T-helper 1 cell treated with Interleukin-12 subunit alpha and Interleukin-12 subunit beta and Interleukin-4 antibody, amounts not matched to agents 30 μg/mL and 1 μg/mL, for 36 hours (primary cell): Measurements from ENCODE around the gene WFDC12.
"Not testable (repeated sequence)": the region's sequence is repeated elsewhere in the genome, so short reads cannot be mapped to it uniquely, and the experiment has no call there.

ENCODE experiments used
- H3K27ac Mint-ChIP-seq: one replicate; pipeline ENCODE4 v1.8.0; 2021; ENCODE audit warnings: mild to moderate bottlenecking, mixed read lengths
- H3K27me3 Mint-ChIP-seq: one replicate; pipeline ENCODE4 v1.8.0; 2021; ENCODE audit warnings: low read depth, mixed read lengths
- H3K36me3 Mint-ChIP-seq: one replicate; pipeline ENCODE4 v1.8.0; 2021; ENCODE audit warnings: low read depth, mixed read lengths
- H3K4me1 Mint-ChIP-seq: one replicate; pipeline ENCODE4 v1.8.0; 2021; ENCODE audit warnings: low read depth, mixed read lengths
- H3K4me3 Mint-ChIP-seq: one replicate; pipeline ENCODE4 v1.8.0; 2021; ENCODE audit warnings: mild to moderate bottlenecking, moderate library complexity, mixed read lengths
- H3K9me3 Mint-ChIP-seq: one replicate; pipeline ENCODE4 v1.8.0; 2021; ENCODE audit warnings: mixed read lengths

The WFDC12 gene

GRCh38 chr20:45124365-45124764, at the start of gene WFDC12:
TSS of gene WFDC12 (minus strand) at chr20:45124465. CDS start at chr20:45124447, 18 bp downstream.
- H3K27ac Mint-ChIP-seq, result no peak within 1 kb of the TSS
- no peaks in the 10 kb centered on the region for H3K9me3 Mint-ChIP-seq
- H3K27me3 Mint-ChIP-seq, result peaks cover 51% of the 10 kb centered on the region
- H3K36me3 Mint-ChIP-seq, result no peaks in the 10 kb centered on the region
- no peak within 1 kb of the TSS for H3K4me3 Mint-ChIP-seq
- H3K4me1 Mint-ChIP-seq, result no peaks in the 10 kb centered on the region

- H3K4me1 Mint-ChIP-seq, result no peaks in the 10 kb centered on the region
- no peaks in the 10 kb centered on the region for H3K36me3 Mint-ChIP-seq
- H3K27ac Mint-ChIP-seq, result no peak overlapping the region
- peaks cover 20% of the 10 kb centered on the region for H3K27me3 Mint-ChIP-seq
- H3K9me3 Mint-ChIP-seq, result no peaks in the 10 kb centered on the region
- no peak overlapping the region for H3K4me3 Mint-ChIP-seq
Observed at GRCh38 chr20:45173522-45173921, 49.3 kb upstream of the WFDC12 start.

- H3K9me3 Mint-ChIP-seq, result peaks cover 30% of the 10 kb centered on the region
- H3K4me3 Mint-ChIP-seq, result no peak overlapping the region
- peaks cover 43% of the 10 kb centered on the region for H3K27me3 Mint-ChIP-seq
- H3K36me3 Mint-ChIP-seq, result no peaks in the 10 kb centered on the region
- H3K4me1 Mint-ChIP-seq, result no peaks in the 10 kb centered on the region
- H3K27ac Mint-ChIP-seq, result no peak overlapping the region
Observed at GRCh38 chr20:45164906-45165305, 40.6 kb upstream of the WFDC12 start.

- H3K4me1 Mint-ChIP-seq, result no peaks in the 10 kb centered on the region
- peaks cover 52% of the 10 kb centered on the region for H3K27me3 Mint-ChIP-seq
- no peak overlapping the region for H3K4me3 Mint-ChIP-seq
- no peak overlapping the region for H3K27ac Mint-ChIP-seq
- peaks cover 39% of the 10 kb centered on the region for H3K9me3 Mint-ChIP-seq
- H3K36me3 Mint-ChIP-seq, result no peaks in the 10 kb centered on the region
Observed at GRCh38 chr20:45163083-45163803, 39.0 kb upstream of the WFDC12 start.

GRCh38 chr20:45157962-45158361, 33.7 kb upstream of the WFDC12 start:
- Mint-ChIP-seq H3K36me3 (no peaks in the 10 kb centered on the region), H3K27ac (no peak overlapping the region), H3K4me1 (no peaks in the 10 kb centered on the region), H3K27me3 (peaks cover 29% of the 10 kb centered on the region), H3K9me3 (peaks cover 24% of the 10 kb centered on the region), H3K4me3 (no peak overlapping the region)

- no peak overlapping the region for H3K4me3 Mint-ChIP-seq
- no peaks in the 10 kb centered on the region for H3K4me1 Mint-ChIP-seq
- H3K9me3 Mint-ChIP-seq, result peaks cover 13% of the 10 kb centered on the region
- H3K36me3 Mint-ChIP-seq, result no peaks in the 10 kb centered on the region
- H3K27me3 Mint-ChIP-seq, result peaks cover 32% of the 10 kb centered on the region
- H3K27ac Mint-ChIP-seq, result no peak overlapping the region
Observed at GRCh38 chr20:45156713-45157112, 32.4 kb upstream of the WFDC12 start.

GRCh38 chr20:45154794-45155193, 30.5 kb upstream of the WFDC12 start:
- H3K27ac Mint-ChIP-seq, H3K4me1 Mint-ChIP-seq, H3K9me3 Mint-ChIP-seq, H3K36me3 Mint-ChIP-seq, H3K4me3 Mint-ChIP-seq: not testable (repeated sequence)
- H3K27me3 Mint-ChIP-seq, result peaks cover 32% of the 10 kb centered on the region

GRCh38 chr20:45154183-45154582, 29.9 kb upstream of the WFDC12 start:
- Mint-ChIP-seq H3K9me3 (peaks cover 9% of the 10 kb centered on the region), H3K36me3 (no peaks in the 10 kb centered on the region), H3K27ac (no peak overlapping the region), H3K4me3 (no peak overlapping the region), H3K4me1 (no peaks in the 10 kb centered on the region), H3K27me3 (peaks cover 34% of the 10 kb centered on the region)

GRCh38 chr20:45153752-45154151, 29.5 kb upstream of the WFDC12 start:
- Mint-ChIP-seq H3K4me1 (no peaks in the 10 kb centered on the region), H3K9me3 (peaks cover 5% of the 10 kb centered on the region), H3K27me3 (peaks cover 30% of the 10 kb centered on the region), H3K36me3 (no peaks in the 10 kb centered on the region), H3K27ac (no peak overlapping the region), H3K4me3 (no peak overlapping the region)

GRCh38 chr20:45153147-45153546, 28.9 kb upstream of the WFDC12 start:
- Mint-ChIP-seq H3K9me3 (no peaks in the 10 kb centered on the region), H3K4me3 (no peak overlapping the region), H3K36me3 (no peaks in the 10 kb centered on the region), H3K27ac (no peak overlapping the region), H3K4me1 (no peaks in the 10 kb centered on the region), H3K27me3 (peaks cover 24% of the 10 kb centered on the region)

- Mint-ChIP-seq H3K27me3 (peaks cover 24% of the 10 kb centered on the region), H3K27ac (no peak overlapping the region), H3K9me3 (no peaks in the 10 kb centered on the region), H3K4me3 (no peak overlapping the region), H3K36me3 (no peaks in the 10 kb centered on the region), H3K4me1 (no peaks in the 10 kb centered on the region)
Observed at GRCh38 chr20:45152405-45152804, 28.1 kb upstream of the WFDC12 start.

GRCh38 chr20:45149062-45149461, 24.8 kb upstream of the WFDC12 start:
- Mint-ChIP-seq H3K36me3 (no peaks in the 10 kb centered on the region), H3K27me3 (peaks cover 36% of the 10 kb centered on the region), H3K9me3 (no peaks in the 10 kb centered on the region), H3K4me3 (no peak overlapping the region), H3K4me1 (no peaks in the 10 kb centered on the region), H3K27ac (no peak overlapping the region)

GRCh38 chr20:45140836-45141235, 16.6 kb upstream of the WFDC12 start:
- Mint-ChIP-seq H3K27me3 (peaks cover 15% of the 10 kb centered on the region), H3K9me3 (no peaks in the 10 kb centered on the region), H3K36me3 (no peaks in the 10 kb centered on the region), H3K4me1 (no peaks in the 10 kb centered on the region), H3K27ac (no peak overlapping the region), H3K4me3 (no peak overlapping the region)

- not testable (repeated sequence) for H3K4me1 Mint-ChIP-seq, H3K36me3 Mint-ChIP-seq, H3K4me3 Mint-ChIP-seq, H3K9me3 Mint-ChIP-seq, H3K27ac Mint-ChIP-seq
- H3K27me3 Mint-ChIP-seq, result peaks cover 11% of the 10 kb centered on the region
Observed at GRCh38 chr20:45139733-45140375, 15.6 kb upstream of the WFDC12 start.

- Mint-ChIP-seq H3K9me3 (no peaks in the 10 kb centered on the region), H3K36me3 (no peaks in the 10 kb centered on the region), H3K27me3 (peaks cover 9% of the 10 kb centered on the region), H3K4me1 (no peaks in the 10 kb centered on the region), H3K27ac (no peak overlapping the region), H3K4me3 (no peak overlapping the region)
Observed at GRCh38 chr20:45138561-45139300, 14.5 kb upstream of the WFDC12 start.
